ENCODE measurements around the gene PLSCR2.

The PLSCR2 gene

GRCh38 chr3:146396792-146397191 is 72.6 kb downstream of the PLSCR2 start:
- DNase-seq (ENCODE audit: low spot score), result no peak
- Histone ChIP-seq H3K4me3 (no peak overlapping the region), H3K27ac (no peak overlapping the region)
- no peak for TF ChIP-seq CTCF (IDR thresholded peaks at IDR 0.05)

DNA sequence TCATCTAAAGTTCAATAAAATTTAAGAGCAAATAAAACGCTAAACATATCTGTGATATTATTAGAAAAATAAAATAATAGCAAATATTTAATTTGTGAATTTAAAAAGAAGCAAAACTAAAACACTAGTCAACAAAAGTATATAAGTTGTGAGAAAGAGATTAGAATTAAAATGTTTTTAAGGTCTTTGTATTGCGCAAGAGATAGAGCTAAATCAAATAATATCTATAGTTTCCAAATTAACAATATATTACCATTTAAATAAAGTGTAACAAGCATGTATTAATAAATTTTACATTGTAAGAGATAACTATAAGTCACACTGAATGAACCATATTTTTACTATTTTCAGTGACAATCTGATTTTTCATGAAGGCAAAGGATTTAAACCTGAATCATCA is 74.2 kb downstream of the PLSCR2 start:
- no peak overlapping the region for H3K4me3 ChIP-seq
- no peak overlapping the region for H3K27ac ChIP-seq
- no peak for TF ChIP-seq CTCF (IDR thresholded peaks at IDR 0.05)
- no peak for DNase-seq (ENCODE audit: low spot score)

DNA sequence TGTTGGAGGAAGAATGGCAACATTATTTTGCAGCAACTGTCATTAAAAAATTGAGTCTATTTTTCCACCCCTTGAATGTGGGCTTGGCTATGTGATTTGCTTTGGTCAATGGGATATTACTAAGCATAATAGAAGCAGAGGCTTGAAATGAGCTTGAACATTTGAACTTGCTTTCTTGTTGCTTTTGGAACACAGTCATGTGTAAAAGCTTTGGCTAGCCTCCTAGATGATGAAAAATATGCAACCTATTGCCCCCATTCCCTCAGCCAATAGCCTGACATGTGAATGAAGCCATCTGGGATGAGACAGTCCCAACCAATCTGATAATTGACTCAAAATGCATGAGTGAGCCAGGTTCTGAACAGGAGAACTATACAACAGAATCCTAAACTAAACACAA is 78.4 kb downstream of the PLSCR2 start:
- Histone ChIP-seq H3K4me3 (no peak overlapping the region), H3K27ac (no peak overlapping the region)
- no peak for DNase-seq (ENCODE audit: low spot score)
- TF ChIP-seq CTCF (IDR thresholded peaks at IDR 0.05), result no peak

DNA sequence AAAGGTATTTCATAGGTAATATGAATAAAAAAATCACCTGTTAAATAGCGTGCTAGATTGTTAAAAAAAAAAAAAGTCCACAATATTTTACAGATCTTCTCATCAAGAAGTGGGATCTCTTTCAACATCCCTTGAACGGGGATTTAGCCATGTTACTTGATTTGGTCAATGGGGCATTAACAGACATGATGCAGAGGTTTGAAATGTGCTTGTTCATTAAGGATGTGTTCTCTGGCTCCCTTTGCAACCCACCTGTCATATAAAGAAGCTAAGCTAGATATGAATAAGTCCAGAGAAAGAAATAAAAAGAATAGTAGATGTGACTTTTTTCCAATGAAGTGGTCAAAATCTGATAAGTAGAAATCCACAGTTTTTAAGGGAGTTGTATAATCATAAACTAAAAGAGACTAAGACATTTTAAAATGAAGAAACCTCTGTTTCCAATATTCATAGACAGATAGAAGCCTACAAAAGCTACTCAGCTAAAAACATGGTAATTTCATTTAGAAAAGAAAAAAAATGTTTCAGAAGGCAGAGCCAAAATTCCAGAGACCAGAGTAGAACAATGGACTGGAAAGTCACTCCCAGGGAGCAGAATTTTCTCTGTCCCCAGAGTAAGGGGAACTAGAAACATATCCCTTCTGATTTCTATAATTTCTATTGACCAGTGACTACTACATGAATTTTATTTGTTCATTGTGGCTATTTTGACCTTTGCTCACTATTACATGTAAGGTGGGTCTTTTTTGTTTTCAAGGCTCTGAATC is 79.2 kb downstream of the PLSCR2 start:
- no peak for TF ChIP-seq CTCF (IDR thresholded peaks at IDR 0.05)
- H3K27ac ChIP-seq, result no peak overlapping the region
- DNase-seq (ENCODE audit: low spot score), result no peak
- no peak overlapping the region for H3K4me3 ChIP-seq

- no peak for DNase-seq (ENCODE audit: low spot score)
- Histone ChIP-seq H3K4me3 (no peak overlapping the region), H3K27ac (no peak overlapping the region)
- TF ChIP-seq CTCF (IDR thresholded peaks at IDR 0.05), result no peak
These were observed 81.8 kb downstream of the PLSCR2 start for GRCh38 chr3:146387566-146387965.

GRCh38 chr3:146386936-146387335 is 82.4 kb downstream of the PLSCR2 start:
- DNase-seq (ENCODE audit: low spot score), result no peak
- Histone ChIP-seq H3K27ac (no peak overlapping the region), H3K4me3 (no peak overlapping the region)
- no peak for TF ChIP-seq CTCF (IDR thresholded peaks at IDR 0.05)

DNA sequence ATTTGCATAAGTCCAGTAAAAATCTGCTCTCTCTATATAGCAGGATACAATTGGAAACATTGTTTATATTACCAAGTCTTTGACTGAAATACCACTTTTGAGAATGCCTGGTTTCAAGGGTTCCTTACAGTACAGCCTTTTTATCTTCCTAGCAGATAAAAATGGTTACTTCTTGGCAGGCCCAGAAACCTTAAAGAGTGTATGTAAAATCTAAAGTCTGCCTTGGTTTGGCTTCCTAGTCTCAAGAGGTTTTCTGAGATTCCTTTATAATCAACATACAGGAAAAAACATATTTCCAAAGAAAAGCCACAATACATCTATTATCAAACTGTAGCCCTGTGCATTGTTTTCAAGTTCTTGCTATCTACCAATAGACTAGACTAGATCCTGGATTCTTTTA is 84.6 kb downstream of the PLSCR2 start:
- Histone ChIP-seq H3K27ac (no peak overlapping the region), H3K4me3 (no peak overlapping the region)
- no peak for DNase-seq (ENCODE audit: low spot score)
- TF ChIP-seq CTCF (IDR thresholded peaks at IDR 0.05), result no peak

All from coronary artery (tissue), 2 donors.